H9 (cell line): ENCODE results near the gene GALNT9. TPM values are rescaled to one million over a fixed set of nuclear protein-coding genes. Genes with fewer than 3 reads are reported as not detected.

Experiments used
- DNase-seq: peaks from one replicate; pipeline ENCODE4 v3.0.0-alpha.2; 2017
- H2AFZ ChIP-seq: one replicate; pipeline ENCODE4 v1.6.1; 2013; ENCODE audit warnings: mild to moderate bottlenecking, low read length, control low read depth, moderate library complexity
- H2AK5ac ChIP-seq: 2 replicates; pipeline ENCODE4 v1.6.1; 2013; ENCODE audit warnings: low read length, control low read depth, mixed read lengths; ENCODE audit not compliant: insufficient read length
- H2BK120ac ChIP-seq: one replicate; pipeline ENCODE4 v1.6.1; 2013; ENCODE audit warnings: low read depth, mild to moderate bottlenecking, low read length, control low read depth, inconsistent platforms; ENCODE audit not compliant: poor library complexity, severe bottlenecking
- H2BK12ac ChIP-seq: 2 replicates; pipeline ENCODE4 v1.6.1; 2013; ENCODE audit warnings: low read length, control low read depth, mixed read lengths, low read depth; ENCODE audit not compliant: insufficient read length
- H2BK15ac ChIP-seq: 2 replicates; pipeline ENCODE4 v1.6.1; 2013; ENCODE audit warnings: low read depth, low read length, control low read depth
- H2BK20ac ChIP-seq: one replicate; pipeline ENCODE4 v1.6.1; 2013; ENCODE audit warnings: low read depth, mild to moderate bottlenecking, low read length, control low read depth, inconsistent platforms; ENCODE audit not compliant: poor library complexity, severe bottlenecking
- H2BK5ac ChIP-seq: 2 replicates; pipeline ENCODE4 v1.6.1; 2013; ENCODE audit warnings: low read length, control low read depth, mixed read lengths; ENCODE audit not compliant: insufficient read length
- H3K14ac ChIP-seq: 2 replicates; pipeline ENCODE4 v1.6.1; 2013; ENCODE audit warnings: low read length, control low read depth; ENCODE audit not compliant: insufficient read depth
- H3K18ac ChIP-seq: 2 replicates; pipeline ENCODE4 v1.6.1; 2013; ENCODE audit warnings: low read depth, mild to moderate bottlenecking, mixed read lengths, low read length, control low read depth; ENCODE audit not compliant: insufficient read length
- H3K23ac ChIP-seq: 2 replicates; pipeline ENCODE4 v1.6.1; 2013; ENCODE audit warnings: low read length, control low read depth, mixed read lengths, low read depth; ENCODE audit not compliant: insufficient read length
- H3K23me2 ChIP-seq: 2 replicates; pipeline ENCODE4 v1.6.1; 2013; ENCODE audit warnings: low read depth, mild to moderate bottlenecking, mixed read lengths, low read length, control low read depth; ENCODE audit not compliant: insufficient read length, poor library complexity, severe bottlenecking
- H3K27ac ChIP-seq: 2 replicates; pipeline ENCODE4 v1.5.1; 2013; ENCODE audit warnings: low read length, control low read depth, mixed read lengths, low read depth; ENCODE audit not compliant: insufficient read length
- H3K27me3 ChIP-seq: 2 replicates; pipeline ENCODE4 v1.6.1; 2013; ENCODE audit warnings: low read length, control low read depth, inconsistent platforms; ENCODE audit not compliant: insufficient read depth
- H3K4ac ChIP-seq: 2 replicates; pipeline ENCODE4 v1.6.1; 2013; ENCODE audit warnings: low read depth, mild to moderate bottlenecking, control low read depth, inconsistent platforms, low read length, moderate library complexity
- H3K4me1 ChIP-seq: 2 replicates; pipeline ENCODE4 v1.6.1; 2013; ENCODE audit warnings: low read length, control low read depth, inconsistent platforms; ENCODE audit not compliant: insufficient read depth
- H3K4me2 ChIP-seq: 2 replicates; pipeline ENCODE4 v1.6.1; 2013; ENCODE audit warnings: low read length, control low read depth, mixed read lengths; ENCODE audit not compliant: insufficient read length, insufficient read depth
- H3K56ac ChIP-seq: 2 replicates; pipeline ENCODE4 v1.6.1; 2013; ENCODE audit warnings: low read depth, mild to moderate bottlenecking, mixed read lengths, low read length, control low read depth; ENCODE audit not compliant: insufficient read length
- H3K79me1 ChIP-seq: 2 replicates; pipeline ENCODE4 v1.6.1; 2013; ENCODE audit warnings: low read depth, mild to moderate bottlenecking, moderate library complexity, low read length, control low read depth, inconsistent platforms; ENCODE audit not compliant: insufficient read depth, poor library complexity, severe bottlenecking
- H3K79me2 ChIP-seq: 2 replicates; pipeline ENCODE4 v1.6.1; 2013; ENCODE audit warnings: low read length, control low read depth, inconsistent platforms; ENCODE audit not compliant: insufficient read depth
- H3K9ac ChIP-seq: 2 replicates; pipeline ENCODE4 v1.6.1; 2013; ENCODE audit warnings: low read length, control low read depth, mixed read lengths; ENCODE audit not compliant: insufficient read length; ENCODE audit errors: extremely low read depth
- H3K9me3 ChIP-seq: one replicate; pipeline ENCODE4 v1.6.1; 2013; ENCODE audit warnings: low read depth, low read length, inconsistent platforms; ENCODE audit not compliant: control insufficient read depth
- H3T11ph ChIP-seq: one replicate; pipeline ENCODE4 v1.6.1; 2013; ENCODE audit warnings: mild to moderate bottlenecking, low read length, control low read depth, inconsistent platforms
- H4K20me1 ChIP-seq: one replicate; pipeline ENCODE4 v1.6.1; 2013; ENCODE audit not compliant: control insufficient read depth, insufficient read length, insufficient read depth
- H4K5ac ChIP-seq: 2 replicates; pipeline ENCODE4 v1.6.1; 2013; ENCODE audit warnings: low read depth, mild to moderate bottlenecking, mixed read lengths, low read length, control low read depth; ENCODE audit not compliant: insufficient read length
- H4K8ac ChIP-seq: replicated peaks from 2 replicates; pipeline ENCODE4 v1.6.1; 2013; ENCODE audit warnings: low read length, control low read depth, mixed read lengths, low read depth; ENCODE audit not compliant: insufficient read length
- H4K91ac ChIP-seq: 2 replicates; pipeline ENCODE4 v1.6.1; 2013; ENCODE audit warnings: low read depth, mild to moderate bottlenecking, moderate library complexity, mixed read lengths, low read length, control low read depth; ENCODE audit not compliant: insufficient read length
- H3K27ac Mint-ChIP-seq, 3 experiments: 2 replicates in 2 of 3; 3 replicates in 1 of 3; pipeline ENCODE4 v1.8.0; 2020 to 2021; ENCODE audit warnings: mixed read lengths in 3 of 3, mild to moderate bottlenecking in 1 of 3, moderate library complexity in 1 of 3
- H3K27me3 Mint-ChIP-seq: 2 replicates; pipeline ENCODE4 v1.8.0; 2021; ENCODE audit warnings: low read depth, mild to moderate bottlenecking, moderate library complexity, mixed read lengths
- H3K36me3 Mint-ChIP-seq, 3 experiments: 2 replicates in 2 of 3; 3 replicates in 1 of 3; pipeline ENCODE4 v1.8.0; 2020 to 2021; ENCODE audit warnings: low read depth in 3 of 3, mixed read lengths in 3 of 3; ENCODE audit not compliant: insufficient read depth in 1 of 3
- H3K4me1 Mint-ChIP-seq, 2 experiments: 2 replicates each; pipeline ENCODE4 v1.8.0; 2020; ENCODE audit warnings: mixed read lengths in 2 of 2
- H3K4me3 Mint-ChIP-seq, 2 experiments: 2 replicates in 1 of 2; 3 replicates in 1 of 2; pipeline ENCODE4 v1.8.0; 2020 to 2021; ENCODE audit warnings: mild to moderate bottlenecking in 2 of 2, mixed read lengths in 2 of 2, moderate library complexity in 1 of 2
- H3K9me3 Mint-ChIP-seq, 2 experiments: 2 replicates in 1 of 2; 3 replicates in 1 of 2; pipeline ENCODE4 v1.8.0; 2020; ENCODE audit warnings: mild to moderate bottlenecking in 2 of 2, mixed read lengths in 2 of 2, moderate library complexity in 1 of 2
- CTCF ChIP-seq: fragments of 200-600 bp; sonication (generic); conservative IDR thresholded peaks from 3 replicates; pipeline ENCODE4 v1.8.0; 2021; ENCODE audit warnings: antibody characterized with exemption, mild to moderate bottlenecking
- WGBS: extraction: QIAGEN DNeasy Blood & Tissue Kit; methylation state at CpG from one replicate; pipeline ENCODE4 v1.1.7; 2013; ENCODE audit warnings: missing lambda C conversion rate, low lambda C conversion rate, mixed read lengths; ENCODE audit not compliant: insufficient read length; ENCODE audit errors: extremely low coverage; 5-methylcytosine and 5-hydroxymethylcytosine counted together
- total RNA-seq: library from RNA; stranded (reverse); gene quantifications from 2 replicates; pipeline ENCODE4 v1.2.1, GENCODE V29; 2021

GALNT9 gene
- total RNA-seq, 1 experiment from 2014 or later = 0.35 TPM

GRCh38 chr12:132353811-132354210 lies 24.4 kb upstream of the GALNT9 start:
- no peak overlapping the region for H2BK5ac ChIP-seq
- no peak overlapping the region for H3K23ac ChIP-seq
- Mint-ChIP-seq H3K4me1 (peaks cover 14 to 21% of the 10 kb centered on the region in 2 experiments), H3K36me3 (no peaks in the 10 kb centered on the region), H3K27ac (no peak overlapping the region), H3K9me3 (peaks cover 2 to 3% of the 10 kb centered on the region in 2 experiments; a peak in 1 of 5 replicates), H3K4me3 (no peak overlapping the region), H3K27me3 (peaks cover 64% of the 10 kb centered on the region)
- H3K23me2 ChIP-seq = no peaks in the 10 kb centered on the region
- no peak overlapping the region for H3K14ac ChIP-seq
- H3K27me3 ChIP-seq = peaks cover 2% of the 10 kb centered on the region; the same call in 1 of the 2 replicates
- no peak overlapping the region for H3T11ph ChIP-seq
- H2BK120ac ChIP-seq = no peak overlapping the region
- H3K4me2 ChIP-seq = no peak overlapping the region
- no peak overlapping the region for H2BK20ac ChIP-seq
- no peak overlapping the region for H2AFZ ChIP-seq
- no peak overlapping the region for H3K18ac ChIP-seq
- H4K91ac ChIP-seq = no peak overlapping the region
- H2AK5ac ChIP-seq = no peak overlapping the region
- WGBS = no CpG with 5 or more reads among the region's 15 CpGs
- no peak for DNase-seq
- H4K20me1 ChIP-seq = no peaks in the 10 kb centered on the region
- no peak for TF ChIP-seq CTCF
- no peak overlapping the region for H2BK12ac ChIP-seq
- H3K9ac ChIP-seq = no peak overlapping the region
- H4K8ac ChIP-seq = no peak overlapping the region
- H3K4ac ChIP-seq = no peak overlapping the region
- H3K79me2 ChIP-seq = no peaks in the 10 kb centered on the region
- H2BK15ac ChIP-seq = no peak overlapping the region
- no peak overlapping the region for H3K56ac ChIP-seq
- no peak overlapping the region for H4K5ac ChIP-seq
- no peaks in the 10 kb centered on the region for H3K9me3 ChIP-seq
- no peaks in the 10 kb centered on the region for H3K79me1 ChIP-seq
- H3K4me1 ChIP-seq = no peaks in the 10 kb centered on the region; the same call in 1 of the 2 replicates
- no peak overlapping the region for H3K27ac ChIP-seq
